GM12878 (cell line): Measurements from ENCODE around the gene ZDHHC14. TPM values are rescaled to one million over a fixed set of nuclear protein-coding genes. Genes with fewer than 3 reads are reported as not detected.

Source experiments
- BCL3 ChIP-seq: IDR thresholded peaks from 2 replicates; pipeline ENCODE4 v1.6.1; 2011; ENCODE audit warnings: borderline replicate concordance, low read depth, mild to moderate bottlenecking, moderate library complexity, low read length; ENCODE audit not compliant: insufficient read depth, poor library complexity, severe bottlenecking
- CBFB ChIP-seq: IDR thresholded peaks from 2 replicates; pipeline ENCODE4 v1.6.1; 2016; ENCODE audit warnings: antibody characterized with exemption, low read depth
- HDAC6 ChIP-seq: fragments of 200-600 bp; sonication (generic); IDR thresholded peaks from one replicate; pipeline ENCODE4 v1.8.0; 2017; ENCODE audit warnings: antibody characterized with exemption; ENCODE audit not compliant: unreplicated experiment
- HSF1 ChIP-seq: fragments of 150-350 bp; IDR thresholded peaks from 2 replicates; pipeline ENCODE4 v1.6.1; 2014; ENCODE audit warnings: mild to moderate bottlenecking, low read depth, low read length
- IRF3 ChIP-seq: fragments of 450-650 bp; IDR thresholded peaks from 2 replicates; pipeline ENCODE4 v1.6.1; 2014; ENCODE audit warnings: mild to moderate bottlenecking
- MAX ChIP-seq: IDR thresholded peaks from 2 replicates; pipeline ENCODE4 v1.6.1; 2012; ENCODE audit warnings: low read depth, low read length, improper control_type of control experiment
- NFXL1 ChIP-seq: fragments of 450-650 bp; IDR thresholded peaks from 2 replicates; pipeline ENCODE4 v1.6.1; 2017; ENCODE audit warnings: antibody characterized with exemption, mild to moderate bottlenecking, borderline replicate concordance
- PKNOX1 ChIP-seq: fragments of 450-650 bp; IDR thresholded peaks from 2 replicates; pipeline ENCODE4 v1.6.1; 2016; ENCODE audit warnings: mild to moderate bottlenecking
- PRDM15 ChIP-seq: fragments of 450-650 bp; formaldehyde crosslinking; IDR thresholded peaks from 2 replicates; pipeline ENCODE4 v1.4.0; 2020; ENCODE audit warnings: mild to moderate bottlenecking, moderate library complexity
- RAD51 ChIP-seq: fragments of 450-650 bp; IDR thresholded peaks from 2 replicates; pipeline ENCODE4 v1.6.1; 2016; ENCODE audit warnings: moderate library complexity, mild to moderate bottlenecking, inconsistent platforms
- RB1 ChIP-seq: fragments of 450-650 bp; formaldehyde crosslinking; IDR thresholded peaks from 2 replicates; pipeline ENCODE4 v1.6.1; 2017; ENCODE audit warnings: mild to moderate bottlenecking, borderline replicate concordance
- RELB ChIP-seq: fragments of 450-650 bp; IDR thresholded peaks from 2 replicates; pipeline ENCODE4 v1.6.1; 2017; ENCODE audit warnings: low read depth, mild to moderate bottlenecking, moderate library complexity
- RUNX3 ChIP-seq: IDR thresholded peaks from 2 replicates; pipeline ENCODE4 v1.6.1; 2012; ENCODE audit warnings: low read length, inconsistent platforms
- SMAD5 ChIP-seq: IDR thresholded peaks from 2 replicates; pipeline ENCODE4 v1.6.1; 2016; ENCODE audit warnings: antibody characterized with exemption, low read depth
- SPI1 ChIP-seq: IDR thresholded peaks from 2 replicates; pipeline ENCODE4 v1.6.1; 2011; ENCODE audit warnings: low read depth, mild to moderate bottlenecking, low read length, moderate library complexity, borderline replicate concordance; ENCODE audit not compliant: insufficient read depth
- ZNF274 ChIP-seq: IDR thresholded peaks from one replicate; pipeline ENCODE4 v1.8.0; 2011; ENCODE audit not compliant: insufficient read length, insufficient read depth
- polyA plus RNA-seq, 11 experiments: library from polyadenylated mRNA; depleted of rRNA in 4 of 11; unstranded in 6 of 11; stranded (reverse) in 5 of 11; fragments of >200 nt; fragmentation: Nextera tagmentation in 4 of 11; fragmentation: Illumina TruSeq in 1 of 11; extraction: Ambion mirVana in 4 of 11; extraction: Trizol in 1 of 11; gene quantifications; 1 replicate in 1 of 11; 2 replicates in 10 of 11; pipeline versions ENCODE4 v1.2.1 to v1.2.3, GENCODE V29; 2011 to 2016; ENCODE audit warnings: inconsistent platforms in 2 of 11, missing spikeins in 2 of 11, low read depth in 1 of 11
- total RNA-seq, 4 experiments: library from RNA; depleted of rRNA in 3 of 4; stranded (reverse); fragments of >200 nt in 3 of 4; fragmentation: Illumina TruSeq in 1 of 4; extraction: Trizol in 1 of 4; gene quantifications; 2 replicates each; pipeline versions ENCODE4 v1.2.1 to v1.2.3, GENCODE V29; 2013 to 2021

The ZDHHC14 gene
- total and polyA plus RNA-seq, 10 of the 15 experiments (the other 5 are each of a cell fraction or from before 2014, with no cell fraction given) = 0.15 to 16.0 (median 0.76) TPM; not detected in 1

- no peak for TF ChIP-seq RELB
- no peak for TF ChIP-seq HSF1
- peak; percentile 93 for TF ChIP-seq SPI1
- TF ChIP-seq RUNX3 = peak; percentile 46
- no peak for TF ChIP-seq PRDM15
- no peak for TF ChIP-seq NFXL1
- TF ChIP-seq RAD51 = no peak
- no peak for TF ChIP-seq ZNF274
- TF ChIP-seq MAX = no peak
- TF ChIP-seq RB1 = no peak
- TF ChIP-seq HDAC6 = no peak
- TF ChIP-seq PKNOX1 = peak; percentile 48; the same call in 1 of the 2 replicates
- no peak for TF ChIP-seq CBFB
- TF ChIP-seq BCL3 = no peak
- TF ChIP-seq IRF3 = no peak
- no peak for TF ChIP-seq SMAD5
These were observed 75.5 kb downstream of the ZDHHC14 start (continued) for GRCh38 chr6:157456524-157456829.
